Activated T-helper 1 cell treated with anti-CD3 and anti-CD28 coated beads, Interleukin-2, amount 50 U/mL, for 16 hours (primary cell): ENCODE data around the gene NUMB.
A peak's percentile ranks its signal among the peaks of the same experiment; 100 is the strongest.

Experiments used
- DNase-seq, 2 donors: peaks; one replicate each; pipeline ENCODE4 v3.0.0-alpha.2; 2020; ENCODE audit warnings: low read depth in 1 of 2, low spot score in 1 of 2

NUMB gene

GRCh38 chr14:73465823-73466532, 7.6 kb upstream of the NUMB start:
- no peak for DNase-seq

- no peak for DNase-seq
Observed at GRCh38 chr14:73463411-73463810, 5.1 kb upstream of the NUMB start.

- no peak for DNase-seq
Observed at GRCh38 chr14:73462815-73463214, 4.5 kb upstream of the NUMB start.

- no peak for DNase-seq
Observed at GRCh38 chr14:73462048-73462715, 3.8 kb upstream of the NUMB start.

- no peak for DNase-seq
Observed at GRCh38 chr14:73461478-73462047, 3.2 kb upstream of the NUMB start.

- DNase-seq = no peak
Observed at GRCh38 chr14:73460691-73461127, 2.4 kb upstream of the NUMB start.

GRCh38 chr14:73459959-73460358, 1.6 kb upstream of the NUMB start:
- no peak for DNase-seq

GRCh38 chr14:73457924-73458182, 493 bp downstream of the NUMB start:
- no peak for DNase-seq

GRCh38 chr14:73457041-73457923, 1.1 kb downstream of the NUMB start:
- peak in 1 of 2 donors; percentile 4 for DNase-seq

- no peak for DNase-seq
Observed at GRCh38 chr14:73455294-73455693, 3.1 kb downstream of the NUMB start.

GRCh38 chr14:73452341-73453186, 5.8 kb downstream of the NUMB start:
- DNase-seq = no peak

- no peak for DNase-seq
Observed at GRCh38 chr14:73443758-73444157, 14.6 kb downstream of the NUMB start.

- DNase-seq = no peak
Observed at GRCh38 chr14:73441286-73441685, 17.1 kb downstream of the NUMB start.

GRCh38 chr14:73438993-73439392, 19.4 kb downstream of the NUMB start:
- DNase-seq = no peak

- DNase-seq = no peak
Observed at GRCh38 chr14:73437206-73437605, 21.1 kb downstream of the NUMB start.

GRCh38 chr14:73432124-73432523, 26.2 kb downstream of the NUMB start:
- no peak for DNase-seq

GRCh38 chr14:73428353-73428824, 30.0 kb downstream of the NUMB start:
- DNase-seq = no peak

GRCh38 chr14:73427516-73428264, 30.7 kb downstream of the NUMB start:
- DNase-seq = no peak

- DNase-seq = no peak
Observed at GRCh38 chr14:73426877-73427276, 31.5 kb downstream of the NUMB start.

- DNase-seq = no peak
Observed at GRCh38 chr14:73424453-73424852, 33.9 kb downstream of the NUMB start.
